Coronary artery (tissue), 2 donors: ENCODE measurements around the gene GDPGP1.
A peak's percentile ranks its signal among the peaks of the same experiment; 100 is the strongest.

Experiments
- DNase-seq: peaks from one replicate; pipeline ENCODE4 v3.0.0-alpha.2; 2017; ENCODE audit warnings: low spot score
- H3K27ac ChIP-seq, 2 donors: fragments of 200-600 bp; sonication (generic); one replicate each; pipeline ENCODE4 v1.5.1; 2016 to 2019
- H3K4me3 ChIP-seq: fragments of 200-600 bp; sonication (generic); 2 replicates; pipeline ENCODE4 v1.5.1; 2016; ENCODE audit warnings: mild to moderate bottlenecking, moderate library complexity
- TF ChIP-seq, protein P1 (sequence below): fragments of 200-600 bp; sonication (generic); IDR thresholded peaks from one replicate; pipeline ENCODE4 v1.5.1; 2019; ENCODE audit warnings: antibody characterized with exemption

GDPGP1 gene

DNA sequence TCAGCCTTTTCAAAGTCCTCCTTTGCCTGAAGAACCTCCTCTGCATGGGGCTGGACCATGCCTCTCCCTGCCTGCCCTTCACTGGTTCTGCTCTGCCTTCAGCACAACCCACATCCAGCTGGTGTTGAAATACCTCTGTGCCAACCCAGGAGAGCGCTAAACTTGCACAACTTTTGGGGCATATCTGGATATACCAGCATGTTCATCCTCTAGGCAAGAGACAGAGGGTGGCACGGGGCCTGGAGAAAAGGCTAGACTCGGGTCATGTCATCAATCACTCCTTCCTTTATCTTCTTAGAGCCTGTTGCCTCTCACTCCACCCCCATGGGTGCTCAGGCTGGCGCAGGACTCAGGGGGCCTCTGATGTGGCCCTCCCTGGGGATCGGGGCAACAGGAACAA, 28.1 kb upstream of the GDPGP1 start:
- DNase-seq, result no peak
- H3K27ac ChIP-seq, result no peak overlapping the region
- H3K4me3 ChIP-seq, result no peak overlapping the region
- TF ChIP-seq, protein P1, sequence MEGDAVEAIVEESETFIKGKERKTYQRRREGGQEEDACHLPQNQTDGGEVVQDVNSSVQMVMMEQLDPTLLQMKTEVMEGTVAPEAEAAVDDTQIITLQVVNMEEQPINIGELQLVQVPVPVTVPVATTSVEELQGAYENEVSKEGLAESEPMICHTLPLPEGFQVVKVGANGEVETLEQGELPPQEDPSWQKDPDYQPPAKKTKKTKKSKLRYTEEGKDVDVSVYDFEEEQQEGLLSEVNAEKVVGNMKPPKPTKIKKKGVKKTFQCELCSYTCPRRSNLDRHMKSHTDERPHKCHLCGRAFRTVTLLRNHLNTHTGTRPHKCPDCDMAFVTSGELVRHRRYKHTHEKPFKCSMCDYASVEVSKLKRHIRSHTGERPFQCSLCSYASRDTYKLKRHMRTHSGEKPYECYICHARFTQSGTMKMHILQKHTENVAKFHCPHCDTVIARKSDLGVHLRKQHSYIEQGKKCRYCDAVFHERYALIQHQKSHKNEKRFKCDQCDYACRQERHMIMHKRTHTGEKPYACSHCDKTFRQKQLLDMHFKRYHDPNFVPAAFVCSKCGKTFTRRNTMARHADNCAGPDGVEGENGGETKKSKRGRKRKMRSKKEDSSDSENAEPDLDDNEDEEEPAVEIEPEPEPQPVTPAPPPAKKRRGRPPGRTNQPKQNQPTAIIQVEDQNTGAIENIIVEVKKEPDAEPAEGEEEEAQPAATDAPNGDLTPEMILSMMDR, result no peak

DNA sequence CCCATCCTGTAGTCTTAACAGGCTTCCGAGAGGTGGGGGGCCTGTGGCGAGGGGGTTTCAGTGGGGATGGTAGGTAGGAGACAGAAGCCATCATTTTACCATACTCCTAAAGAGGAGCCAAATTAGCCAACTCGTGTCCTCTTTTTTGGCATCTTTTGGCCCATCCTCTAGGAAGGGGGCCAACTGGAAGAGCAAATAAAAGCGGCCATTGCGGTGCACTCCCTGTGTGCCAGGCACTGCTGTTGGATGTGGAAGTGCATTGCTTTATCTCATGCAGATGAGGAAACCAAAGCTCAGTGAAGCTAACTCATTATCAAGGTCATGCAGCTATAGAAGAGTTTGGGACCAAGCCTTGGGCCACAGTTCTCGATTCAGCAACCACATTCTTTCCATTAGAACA, 26.8 kb upstream of the GDPGP1 start:
- Histone ChIP-seq H3K4me3 (no peak overlapping the region), H3K27ac (no peak overlapping the region)
- DNase-seq, result no peak
- TF ChIP-seq, protein P1, result no peak

DNA sequence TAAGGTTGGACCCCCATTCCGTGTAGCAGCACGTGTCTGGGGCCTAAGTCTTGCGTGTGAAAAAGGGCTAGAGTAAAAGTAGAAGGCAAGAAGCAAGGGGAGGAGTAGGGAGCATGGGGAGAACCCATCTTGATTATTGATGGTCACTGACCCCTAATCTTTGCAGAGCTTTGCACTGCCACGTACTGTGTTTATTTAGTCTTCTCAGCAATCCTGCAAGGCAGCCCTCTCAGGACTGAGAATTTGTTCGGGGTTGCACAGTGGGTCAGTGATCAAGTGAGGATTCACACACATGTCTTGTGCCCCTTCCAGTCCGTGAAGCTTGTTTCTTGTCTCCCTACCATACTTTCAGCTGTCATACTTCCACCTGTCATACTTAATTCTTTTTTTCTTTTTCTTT, 25.7 kb upstream of the GDPGP1 start:
- no peak for DNase-seq
- Histone ChIP-seq H3K4me3 (no peak overlapping the region), H3K27ac (no peak overlapping the region)
- TF ChIP-seq, protein P1, result no peak

DNA sequence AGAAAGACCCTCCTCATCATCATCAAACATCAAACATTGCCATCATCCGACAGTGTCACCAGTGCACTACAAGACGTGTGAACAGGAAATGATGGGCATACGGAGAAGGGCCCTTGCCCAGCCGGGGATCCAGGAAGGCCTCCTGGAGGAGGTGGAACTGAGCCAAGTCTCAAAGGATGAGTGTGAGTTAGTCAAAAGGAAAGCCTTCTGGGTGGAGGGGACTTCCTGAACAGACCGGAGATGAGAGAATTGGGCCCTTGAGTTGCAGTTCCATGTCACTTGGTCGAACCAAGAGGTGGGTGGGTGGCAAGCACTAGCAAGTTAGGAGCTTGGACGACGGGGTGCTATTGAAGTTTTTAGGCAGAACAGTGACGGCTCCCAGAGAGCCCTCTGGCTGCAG, 24.4 kb upstream of the GDPGP1 start:
- DNase-seq, result no peak
- Histone ChIP-seq H3K4me3 (no peak overlapping the region), H3K27ac (no peak overlapping the region)
- TF ChIP-seq, protein P1, result no peak

DNA sequence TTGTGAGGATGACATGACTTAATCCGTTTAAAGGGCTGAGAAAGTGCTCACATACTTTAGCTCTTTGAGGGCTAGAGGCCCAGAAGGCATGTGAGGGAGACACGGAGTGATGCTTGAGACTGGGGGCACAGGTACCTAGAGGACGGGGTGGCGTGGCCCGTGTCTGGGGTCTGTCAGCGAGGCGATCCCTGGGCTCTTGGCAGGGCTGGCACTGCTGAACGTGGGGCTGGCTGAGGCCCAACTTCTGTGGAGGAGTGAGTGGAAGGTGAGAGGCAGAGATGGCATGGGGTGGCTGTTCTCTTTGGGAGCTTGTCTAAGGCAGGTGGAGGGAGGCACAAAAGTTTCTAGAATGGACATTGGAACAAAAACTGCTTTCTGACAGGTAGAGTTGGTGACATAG, 23.4 kb upstream of the GDPGP1 start:
- peak; percentile 68 for DNase-seq
- TF ChIP-seq, protein P1, result no peak
- Histone ChIP-seq H3K4me3 (no peak overlapping the region), H3K27ac (peak overlapping the region in 1 of 2 donors; percentile 20)

DNA sequence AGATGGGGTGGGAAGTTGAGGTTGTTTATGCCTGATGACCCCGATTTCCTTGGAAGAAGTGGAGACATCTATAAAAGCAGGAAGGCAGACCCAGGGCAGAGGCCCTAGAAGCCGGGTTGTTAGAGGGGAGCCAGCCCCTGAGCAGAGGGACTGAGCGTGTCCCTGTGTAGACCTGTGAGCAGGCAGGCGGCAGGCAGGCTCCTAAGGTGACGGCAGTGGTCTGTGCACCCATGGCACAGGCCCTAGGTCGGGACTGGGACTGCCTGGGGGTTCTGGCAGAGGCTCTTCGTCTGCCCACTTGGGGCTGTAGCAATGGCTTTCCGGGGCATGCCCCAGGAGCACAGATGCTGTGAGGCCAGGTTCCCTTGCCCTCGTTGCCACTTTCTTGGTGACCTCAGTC, 23.0 kb upstream of the GDPGP1 start:
- Histone ChIP-seq H3K27ac (peak overlapping the region in 1 of 2 donors; percentile 58), H3K4me3 (no peak overlapping the region)
- TF ChIP-seq, protein P1, result no peak
- no peak for DNase-seq

DNA sequence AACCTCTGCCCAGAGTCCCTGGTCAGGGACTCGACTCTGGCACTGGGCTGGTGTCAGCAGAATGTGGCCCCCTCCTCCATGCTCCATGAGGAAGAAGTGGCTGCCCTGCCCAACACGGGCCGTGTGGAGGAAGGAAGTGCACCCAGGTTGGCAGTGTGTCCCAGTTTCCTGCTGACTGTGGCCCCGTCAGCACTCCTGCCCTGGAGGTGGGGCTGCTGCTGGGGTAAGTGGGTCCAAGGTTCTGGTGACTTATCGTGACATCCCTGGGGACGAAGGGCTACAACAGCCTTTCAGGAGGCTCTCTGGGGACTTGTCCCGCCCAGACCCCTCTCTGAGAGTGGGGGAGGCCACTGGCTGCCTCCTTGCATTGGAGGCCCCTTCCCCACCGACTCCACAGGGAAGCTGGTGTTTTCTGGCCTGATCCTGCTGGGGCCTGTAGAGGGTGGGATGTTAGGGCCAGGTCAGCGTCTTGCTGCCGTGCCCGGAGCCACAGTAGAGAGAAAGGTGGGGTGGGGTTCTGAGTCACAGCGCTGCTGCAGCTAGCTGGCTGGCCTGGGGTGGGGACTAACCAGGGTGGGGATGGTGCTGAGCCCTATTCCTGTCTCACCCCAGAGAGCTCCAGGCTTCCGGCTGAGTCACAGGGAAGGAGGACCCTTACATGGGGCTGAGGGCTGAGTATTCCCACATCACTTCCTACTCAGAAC, 22.4 kb upstream of the GDPGP1 start:
- no peak for DNase-seq
- Histone ChIP-seq H3K27ac (peak overlapping the region in 1 of 2 donors; percentile 58), H3K4me3 (peak overlapping the region; percentile 30)
- TF ChIP-seq, protein P1, result no peak
